HEK293 (cell line): ENCODE results near the gene GABRB2.

ENCODE experiments used
- CTCF ChIA-PET: fragments of 350-600 bp; formaldehyde crosslinking; extraction: SDS; loops from one replicate; lab custom pipeline; 2021; ENCODE audit warnings: antibody characterized with exemption; lab: Yijun Ruan, JAX
- POLR2A ChIA-PET: fragments of 300-600 bp; formaldehyde crosslinking; extraction: SDS; loops from one replicate; lab custom pipeline; 2020; ENCODE audit warnings: antibody characterized with exemption, inconsistent platforms; lab: Yijun Ruan, JAX
- H3K27ac ChIP-seq: fragments of 200-500 bp; sonication (Bioruptor generic); 2 replicates; pipeline ENCODE4 v1.5.1; 2014; ENCODE audit warnings: low read depth, low read length, control low read depth, inconsistent platforms; ENCODE audit errors: extremely low read depth
- H3K36me3 ChIP-seq, 2 experiments: fragments of 200-500 bp in 1 of 2; sonication (Bioruptor generic) in 1 of 2; 1 replicate in 1 of 2; 2 replicates in 1 of 2; pipeline ENCODE4 v1.5.1; 2014 to 2017; ENCODE audit warnings: inconsistent platforms in 2 of 2, low read length in 2 of 2; ENCODE audit not compliant: control insufficient read depth in 2 of 2, insufficient read depth in 1 of 2
- H3K4me1 ChIP-seq: fragments of 200-500 bp; sonication (Bioruptor generic); 2 replicates; pipeline ENCODE4 v1.5.1; 2014; ENCODE audit warnings: mild to moderate bottlenecking, low read length, inconsistent platforms; ENCODE audit not compliant: control insufficient read depth, insufficient read depth
- H3K4me3 ChIP-seq: 2 replicates; pipeline ENCODE4 v1.5.1; 2011; ENCODE audit warnings: low read depth, mild to moderate bottlenecking, control low read depth, low read length, moderate library complexity
- H3K9me3 ChIP-seq: fragments of 200-500 bp; sonication (Bioruptor generic); 2 replicates; pipeline ENCODE4 v1.5.1; 2014; ENCODE audit warnings: low read depth, low read length, inconsistent platforms; ENCODE audit not compliant: control insufficient read depth, insufficient read depth
- CTCF ChIP-seq: fragments of 450-650 bp; formaldehyde crosslinking; IDR thresholded peaks from 2 replicates; pipeline ENCODE4 v1.5.1; 2016; ENCODE audit warnings: missing biosample characterization, missing genetic modification characterization
- KLF7 ChIP-seq: fragments of 450-650 bp; formaldehyde crosslinking; IDR thresholded peaks from 2 replicates; pipeline ENCODE4 v1.5.1; 2016; ENCODE audit warnings: missing biosample characterization, missing genetic modification characterization, borderline replicate concordance
- PBX3 ChIP-seq: sonication (generic); formaldehyde crosslinking; IDR thresholded peaks from 2 replicates; pipeline ENCODE4 v1.8.1; 2022; ENCODE audit warnings: mild to moderate bottlenecking, moderate library complexity, missing genetic modification reagents
- ZBTB26 ChIP-seq: fragments of 450-650 bp; formaldehyde crosslinking; optimal IDR thresholded peaks from 2 replicates; pipeline ENCODE3; 2016; ENCODE audit warnings: missing biosample characterization, mild to moderate bottlenecking, missing genetic modification characterization
- ZFP69B ChIP-seq: fragments of 450-650 bp; formaldehyde crosslinking; IDR thresholded peaks from 2 replicates; pipeline ENCODE4 v1.5.1; 2016; ENCODE audit warnings: missing biosample characterization, missing genetic modification characterization
- ZNF214 ChIP-seq: fragments of 450-650 bp; formaldehyde crosslinking; IDR thresholded peaks from 2 replicates; pipeline ENCODE4 v1.5.1; 2017; ENCODE audit warnings: missing biosample characterization, mild to moderate bottlenecking, missing genetic modification characterization, borderline replicate concordance
- ZNF335 ChIP-seq: fragments of 450-650 bp; formaldehyde crosslinking; conservative IDR thresholded peaks from 2 replicates; pipeline ENCODE4 v1.5.1; 2016; ENCODE audit warnings: missing biosample characterization, missing genetic modification characterization
- ZNF341 ChIP-seq: fragments of 450-650 bp; formaldehyde crosslinking; IDR thresholded peaks from 2 replicates; pipeline ENCODE4; 2016; ENCODE audit warnings: low read depth, missing biosample characterization, missing genetic modification characterization
- ZNF510 ChIP-seq: fragments of 450-650 bp; formaldehyde crosslinking; IDR thresholded peaks from 2 replicates; pipeline ENCODE4 v1.5.1; 2018; ENCODE audit warnings: mild to moderate bottlenecking, missing genetic modification characterization, missing biosample characterization; ENCODE audit not compliant: insufficient replicate concordance
- ZNF521 ChIP-seq: fragments of 450-650 bp; formaldehyde crosslinking; IDR thresholded peaks from 2 replicates; pipeline ENCODE4 v1.5.1; 2017; ENCODE audit warnings: missing biosample characterization, mild to moderate bottlenecking, missing genetic modification characterization
- ZNF560 ChIP-seq: fragments of 450-650 bp; formaldehyde crosslinking; IDR thresholded peaks from 2 replicates; pipeline ENCODE4 v1.5.1; 2017; ENCODE audit warnings: missing biosample characterization, missing genetic modification characterization, borderline replicate concordance
- ZNF580 ChIP-seq: fragments of 450-650 bp; formaldehyde crosslinking; IDR thresholded peaks from 2 replicates; pipeline ENCODE4 v1.5.1; 2016; ENCODE audit warnings: missing biosample characterization, missing genetic modification characterization
- ZNF654 ChIP-seq: fragments of 450-650 bp; formaldehyde crosslinking; IDR thresholded peaks from 2 replicates; pipeline ENCODE4 v1.5.1; 2016; ENCODE audit warnings: low read depth, missing biosample characterization, missing genetic modification characterization
- ZNF677 ChIP-seq: fragments of 450-650 bp; IDR thresholded peaks from 2 replicates; pipeline ENCODE4 v1.5.0; 2018; ENCODE audit warnings: missing biosample characterization, mild to moderate bottlenecking, missing genetic modification characterization, moderate library complexity

Gene GABRB2

GRCh38 chr5:161545344-161546094 is 1.0 kb downstream of the GABRB2 start:
- no peaks in the 10 kb centered on the region for H3K36me3 ChIP-seq
- no peaks in the 10 kb centered on the region for H3K4me1 ChIP-seq
- TF ChIP-seq ZNF560 (tag by site-specific recombination) (no peak), ZNF335 (tag by site-specific recombination) (no peak), ZNF521 (tag by site-specific recombination) (no peak), PBX3 (no peak), ZNF214 (tag by site-specific recombination) (no peak), ZNF677 (tag by site-specific recombination) (no peak)
- H3K27ac ChIP-seq = no peak overlapping the region
- ChIA-PET CTCF (interaction anchor here (0.5 to 1.7 kb wide), 4 partner anchors 16 to 303 kb away, joined by 3 to 5 read pairs (median 3); no protein-coding TSS in a partner anchor), POLR2A (interaction anchor here (0.6 kb wide), 1 partner anchor 770 kb away, joined by 4 read pairs; no protein-coding TSS in a partner anchor)
- H3K4me3 ChIP-seq = no peak overlapping the region
- no peaks in the 10 kb centered on the region for H3K9me3 ChIP-seq

GRCh38 chr5:161544350-161544765 is 2.2 kb downstream of the GABRB2 start:
- Histone ChIP-seq H3K4me1 (no peaks in the 10 kb centered on the region), H3K27ac (no peak overlapping the region), H3K4me3 (no peak overlapping the region), H3K9me3 (no peaks in the 10 kb centered on the region), H3K36me3 (no peaks in the 10 kb centered on the region)
- ChIA-PET POLR2A (no interaction called here), CTCF (interaction anchor here (0.6 to 1.7 kb wide), 6 partner anchors 11 to 939 kb away, joined by 3 to 5 read pairs (median 3); no protein-coding TSS in a partner anchor)
- TF ChIP-seq CTCF (tag by site-specific recombination) (0 out of 2 replicates have a peak, but pooled peaks have one; percentile 17), ZNF341 (tag by site-specific recombination) (no peak), KLF7 (tag by site-specific recombination) (no peak), ZNF654 (tag by site-specific recombination) (peak; percentile 48), ZFP69B (no peak), ZNF580 (no peak), ZNF510 (tag by site-specific recombination) (no peak)
- TF ChIP-seq, all 188 proteins: peak for 2

GRCh38 chr5:161539016-161539415 is 7.5 kb downstream of the GABRB2 start:
- CTCF ChIA-PET = no interaction called here
- Histone ChIP-seq H3K36me3 (no peaks in the 10 kb centered on the region), H3K9me3 (no peaks in the 10 kb centered on the region), H3K4me3 (no peak overlapping the region), H3K4me1 (no peaks in the 10 kb centered on the region), H3K27ac (no peak overlapping the region)
- POLR2A ChIA-PET = interaction anchor here (0.7 kb wide), 1 partner anchor 261 kb away, joined by 3 read pairs; no protein-coding TSS in a partner anchor
- no peak for TF ChIP-seq ZBTB26 (tag by site-specific recombination)
